ENCODE data around the gene PHETA2. TPM values are rescaled to one million over a fixed set of nuclear protein-coding genes. Genes with fewer than 3 reads are reported as not detected.

Gene PHETA2
- total and polyA plus RNA-seq, 2 donors (not counting 3 experiments of a cell fraction or from before 2014, with no cell fraction given): 25.4 to 29.9 TPM

- POLR2A ChIA-PET: no interaction called here
- Histone ChIP-seq H2AFZ (ENCODE audit: low read depth, low read length) (no peak overlapping the region), H3K9ac (replicated peaks; ENCODE audit: extremely low read depth, insufficient read depth, low read length) (no peak overlapping the region), H3K36me3 (ENCODE audit: control insufficient read depth in 2 of 2, extremely low read depth in 1 of 2, insufficient read depth in 2 of 2, low read length in 2 of 2) (no peaks in the 10 kb centered on the region), H3K4me3 (replicated peaks in 1 of 3; ENCODE audit: insufficient read depth in 1 of 3, low read depth in 1 of 3, low read length in 3 of 3) (no peak overlapping the region), H4K20me1 (replicated peaks; ENCODE audit: control insufficient read depth, extremely low read depth, insufficient read depth, low read length) (no peaks in the 10 kb centered on the region), H3K27ac (ENCODE audit: insufficient read depth, low read depth, low read length) (no peak overlapping the region), H3K4me1 (ENCODE audit: control insufficient read depth, extremely low read depth, insufficient read depth, low read length) (no peaks in the 10 kb centered on the region), H3K9me1 (replicated peaks; ENCODE audit: control insufficient read depth, extremely low read depth, insufficient read depth, low read length) (no peaks in the 10 kb centered on the region), H3K4me2 (ENCODE audit: insufficient read depth, low read length) (no peak overlapping the region), H3K27me3 (ENCODE audit: control insufficient read depth in 2 of 2, insufficient read depth in 2 of 2, low read length in 2 of 2) (peaks cover 0 to 3% of the 10 kb centered on the region in 2 experiments), H3K9me3 (replicated peaks; ENCODE audit: control insufficient read depth, insufficient read depth, low read length) (no peaks in the 10 kb centered on the region), H3K79me2 (ENCODE audit: control insufficient read depth, insufficient read depth, low read length) (no peaks in the 10 kb centered on the region)
- CTCF ChIA-PET: no interaction called here
- dilution Hi-C loops (cut with MboI; ENCODE audit: extremely low pct_ligation_motif_present, low sequenced_read_pairs): no loop called here
- TF ChIP-seq MYC (IDR thresholded peaks at IDR 0.05; ENCODE audit: low read depth, low read length) (no peak), GATA2 (IDR thresholded peaks at IDR 0.05; ENCODE audit: insufficient read depth, insufficient read length, low read depth, low read length) (no peak), POLR2A (IDR thresholded peaks at IDR 0.05; ENCODE audit: low read depth, low read length) (no peak), FOS (IDR thresholded peaks at IDR 0.05; ENCODE audit: borderline replicate concordance, insufficient read depth, low read length) (no peak), JUN (IDR thresholded peaks at IDR 0.05; ENCODE audit: borderline replicate concordance, insufficient read depth, insufficient read length, low read depth) (no peak), POLR2AphosphoS5 (IDR thresholded peaks at IDR 0.05; ENCODE audit: insufficient read depth, low read depth, low read length) (no peak), MAX (IDR thresholded peaks at IDR 0.05; ENCODE audit: insufficient read depth, insufficient read length) (no peak), CTCF (IDR thresholded peaks at IDR 0.05; ENCODE audit: extremely low read depth in 1 of 2, insufficient read depth in 1 of 2, low read depth in 1 of 2, low read length in 2 of 2) (no peak), EZH2 (IDR thresholded peaks at IDR 0.05; ENCODE audit: borderline replicate concordance, low read depth, low read length, severe bottlenecking) (no peak)
- FAIRE-seq (no peak), DNase-seq (ENCODE audit: low read depth, low spot score) (no peak)
- BruUV-seq (replicated peaks): no TSS peak
- intact Hi-C loops (cut with micrococcal nuclease): no loop called here
Measured at GRCh38 chr22:42039271-42039670, 34.8 kb upstream of the PHETA2 start.

Data from endothelial cell of umbilical vein (primary cell).